HL-60 (cell line): Measurements from ENCODE around the gene GLCE.

Experiments
- DNase-seq, 2 experiments: peaks; one replicate each; pipeline ENCODE4 v3.0.0-alpha.2; 2010 to 2020; ENCODE audit warnings: low read depth in 1 of 2, low spot score in 1 of 2
- H3K27ac ChIP-seq: fragments of 250-450 bp; sonication (Bioruptor Pico); replicated peaks from 2 replicates; pipeline ENCODE4 v1.5.1; 2020; ENCODE audit warnings: mild to moderate bottlenecking, moderate library complexity
- H3K27me3 ChIP-seq: fragments of 250-450 bp; sonication (Bioruptor Pico); 2 replicates; pipeline ENCODE4 v1.5.1; 2021; ENCODE audit warnings: mild to moderate bottlenecking, moderate library complexity; ENCODE audit not compliant: insufficient read depth, poor library complexity, severe bottlenecking
- H3K4me3 ChIP-seq: replicated peaks from 2 replicates; pipeline ENCODE4 v1.5.1; 2011; ENCODE audit warnings: mild to moderate bottlenecking, control low read depth, low read length; ENCODE audit not compliant: insufficient read depth
- GABPA ChIP-seq: IDR thresholded peaks from 2 replicates; pipeline ENCODE4 v1.6.1; 2012; ENCODE audit warnings: low read depth
- POLR2AphosphoS5 ChIP-seq: IDR thresholded peaks from 2 replicates; pipeline ENCODE4 v1.6.1; 2012; ENCODE audit warnings: low read depth
- SPI1 ChIP-seq: IDR thresholded peaks from 2 replicates; pipeline ENCODE4 v1.6.1; 2012; ENCODE audit warnings: low read depth, mild to moderate bottlenecking, borderline replicate concordance
- TF ChIP-seq, protein P1 (sequence below): IDR thresholded peaks from one replicate; pipeline ENCODE4 v1.5.1; 2011; ENCODE audit warnings: low read length, control low read depth, inconsistent platforms; ENCODE audit not compliant: insufficient read depth
- TF ChIP-seq, protein P2 (sequence below): IDR thresholded peaks from 2 replicates; pipeline ENCODE4 v1.6.1; 2012; ENCODE audit warnings: low read depth; ENCODE audit not compliant: insufficient replicate concordance

GLCE gene

GRCh38 chr15:69121198-69121828, 39.1 kb upstream of the GLCE start:
- no peak for DNase-seq
- no peak overlapping the region for H3K4me3 ChIP-seq
- H3K27ac ChIP-seq = no peak overlapping the region
- H3K27me3 ChIP-seq = peaks cover 2% of the 10 kb centered on the region
- TF ChIP-seq, protein P1, sequence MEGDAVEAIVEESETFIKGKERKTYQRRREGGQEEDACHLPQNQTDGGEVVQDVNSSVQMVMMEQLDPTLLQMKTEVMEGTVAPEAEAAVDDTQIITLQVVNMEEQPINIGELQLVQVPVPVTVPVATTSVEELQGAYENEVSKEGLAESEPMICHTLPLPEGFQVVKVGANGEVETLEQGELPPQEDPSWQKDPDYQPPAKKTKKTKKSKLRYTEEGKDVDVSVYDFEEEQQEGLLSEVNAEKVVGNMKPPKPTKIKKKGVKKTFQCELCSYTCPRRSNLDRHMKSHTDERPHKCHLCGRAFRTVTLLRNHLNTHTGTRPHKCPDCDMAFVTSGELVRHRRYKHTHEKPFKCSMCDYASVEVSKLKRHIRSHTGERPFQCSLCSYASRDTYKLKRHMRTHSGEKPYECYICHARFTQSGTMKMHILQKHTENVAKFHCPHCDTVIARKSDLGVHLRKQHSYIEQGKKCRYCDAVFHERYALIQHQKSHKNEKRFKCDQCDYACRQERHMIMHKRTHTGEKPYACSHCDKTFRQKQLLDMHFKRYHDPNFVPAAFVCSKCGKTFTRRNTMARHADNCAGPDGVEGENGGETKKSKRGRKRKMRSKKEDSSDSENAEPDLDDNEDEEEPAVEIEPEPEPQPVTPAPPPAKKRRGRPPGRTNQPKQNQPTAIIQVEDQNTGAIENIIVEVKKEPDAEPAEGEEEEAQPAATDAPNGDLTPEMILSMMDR = no peak
- TF ChIP-seq GABPA (no peak), POLR2AphosphoS5 (no peak), SPI1 (no peak)
- TF ChIP-seq, protein P2, sequence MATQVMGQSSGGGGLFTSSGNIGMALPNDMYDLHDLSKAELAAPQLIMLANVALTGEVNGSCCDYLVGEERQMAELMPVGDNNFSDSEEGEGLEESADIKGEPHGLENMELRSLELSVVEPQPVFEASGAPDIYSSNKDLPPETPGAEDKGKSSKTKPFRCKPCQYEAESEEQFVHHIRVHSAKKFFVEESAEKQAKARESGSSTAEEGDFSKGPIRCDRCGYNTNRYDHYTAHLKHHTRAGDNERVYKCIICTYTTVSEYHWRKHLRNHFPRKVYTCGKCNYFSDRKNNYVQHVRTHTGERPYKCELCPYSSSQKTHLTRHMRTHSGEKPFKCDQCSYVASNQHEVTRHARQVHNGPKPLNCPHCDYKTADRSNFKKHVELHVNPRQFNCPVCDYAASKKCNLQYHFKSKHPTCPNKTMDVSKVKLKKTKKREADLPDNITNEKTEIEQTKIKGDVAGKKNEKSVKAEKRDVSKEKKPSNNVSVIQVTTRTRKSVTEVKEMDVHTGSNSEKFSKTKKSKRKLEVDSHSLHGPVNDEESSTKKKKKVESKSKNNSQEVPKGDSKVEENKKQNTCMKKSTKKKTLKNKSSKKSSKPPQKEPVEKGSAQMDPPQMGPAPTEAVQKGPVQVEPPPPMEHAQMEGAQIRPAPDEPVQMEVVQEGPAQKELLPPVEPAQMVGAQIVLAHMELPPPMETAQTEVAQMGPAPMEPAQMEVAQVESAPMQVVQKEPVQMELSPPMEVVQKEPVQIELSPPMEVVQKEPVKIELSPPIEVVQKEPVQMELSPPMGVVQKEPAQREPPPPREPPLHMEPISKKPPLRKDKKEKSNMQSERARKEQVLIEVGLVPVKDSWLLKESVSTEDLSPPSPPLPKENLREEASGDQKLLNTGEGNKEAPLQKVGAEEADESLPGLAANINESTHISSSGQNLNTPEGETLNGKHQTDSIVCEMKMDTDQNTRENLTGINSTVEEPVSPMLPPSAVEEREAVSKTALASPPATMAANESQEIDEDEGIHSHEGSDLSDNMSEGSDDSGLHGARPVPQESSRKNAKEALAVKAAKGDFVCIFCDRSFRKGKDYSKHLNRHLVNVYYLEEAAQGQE = no peak

DNA sequence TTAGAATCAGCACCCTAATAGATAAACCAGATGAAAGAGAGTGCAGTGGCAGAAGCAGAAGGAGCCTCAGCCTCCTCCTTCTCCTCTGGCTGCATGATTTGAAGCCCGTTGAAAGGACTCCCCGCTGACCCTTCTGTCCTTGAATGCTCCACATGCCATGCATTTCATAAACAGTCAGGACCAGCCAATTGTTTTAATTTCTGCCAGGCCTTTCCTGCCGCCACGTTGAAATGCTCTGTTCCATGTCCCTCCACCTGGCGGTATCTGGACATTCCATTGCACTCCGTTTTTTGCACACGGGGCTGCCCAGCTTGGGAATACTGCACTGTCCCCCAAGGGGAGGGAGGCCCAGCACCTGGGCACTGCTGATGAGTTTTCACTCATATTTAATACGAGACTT, 35.2 kb upstream of the GLCE start:
- TF ChIP-seq, protein P2 = no peak
- no peak for TF ChIP-seq GABPA
- no peak for TF ChIP-seq SPI1
- TF ChIP-seq, protein P1 = no peak
- no peak for TF ChIP-seq POLR2AphosphoS5
- no peak for DNase-seq
- Histone ChIP-seq H3K27me3 (no peaks in the 10 kb centered on the region), H3K4me3 (no peak overlapping the region), H3K27ac (no peak overlapping the region)

DNA sequence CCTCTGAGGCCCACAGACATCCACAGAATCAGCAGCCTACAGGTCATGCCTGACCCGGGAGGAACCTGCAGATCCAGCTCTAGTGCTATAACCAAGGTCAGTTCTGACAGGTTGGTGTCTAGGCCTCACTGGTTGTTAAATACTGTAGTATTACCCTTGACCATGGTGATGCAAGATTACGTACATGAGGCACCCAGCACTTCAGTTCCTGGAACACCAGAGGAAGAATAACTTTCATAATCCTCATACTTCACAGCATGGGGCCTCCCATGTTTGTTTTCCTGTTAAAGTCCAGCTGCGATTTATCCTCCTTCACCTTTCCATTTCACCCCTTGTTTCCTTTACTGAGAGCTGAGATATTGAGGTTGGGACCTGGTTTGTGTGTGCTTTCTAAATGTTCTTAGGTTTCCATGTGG, 34.4 kb upstream of the GLCE start:
- peak overlapping the region; percentile 51 for H3K27ac ChIP-seq
- H3K27me3 ChIP-seq = no peaks in the 10 kb centered on the region
- DNase-seq = peak; percentile 23 to 63

More for the DNA sequence above, 34.4 kb upstream of the GLCE start:
- no peak overlapping the region for H3K4me3 ChIP-seq
- TF ChIP-seq, protein P2 = no peak
- TF ChIP-seq SPI1 = no peak
- TF ChIP-seq POLR2AphosphoS5 = no peak
- no peak for TF ChIP-seq GABPA
- TF ChIP-seq, protein P1 = no peak
